GM18868 (cell line): ENCODE results near the gene GMPR2.
"Not testable (repeated sequence)": the region's sequence is repeated elsewhere in the genome, so short reads cannot be mapped to it uniquely, and the experiment has no call there.

Experiments
- ATAC-seq: cut with Tn5 transposase; IDR thresholded peaks from one replicate; pipeline ENCODE4 v1.9.1; 2021; ENCODE audit warnings: mild to moderate bottlenecking, moderate library complexity; ENCODE audit not compliant: unreplicated experiment

GMPR2 gene

GRCh38 chr14:24226473-24226872 is 6.3 kb upstream of the GMPR2 start:
- no peak for ATAC-seq

- no peak for ATAC-seq
Observed at GRCh38 chr14:24228902-24229301, 3.8 kb upstream of the GMPR2 start.

DNA sequence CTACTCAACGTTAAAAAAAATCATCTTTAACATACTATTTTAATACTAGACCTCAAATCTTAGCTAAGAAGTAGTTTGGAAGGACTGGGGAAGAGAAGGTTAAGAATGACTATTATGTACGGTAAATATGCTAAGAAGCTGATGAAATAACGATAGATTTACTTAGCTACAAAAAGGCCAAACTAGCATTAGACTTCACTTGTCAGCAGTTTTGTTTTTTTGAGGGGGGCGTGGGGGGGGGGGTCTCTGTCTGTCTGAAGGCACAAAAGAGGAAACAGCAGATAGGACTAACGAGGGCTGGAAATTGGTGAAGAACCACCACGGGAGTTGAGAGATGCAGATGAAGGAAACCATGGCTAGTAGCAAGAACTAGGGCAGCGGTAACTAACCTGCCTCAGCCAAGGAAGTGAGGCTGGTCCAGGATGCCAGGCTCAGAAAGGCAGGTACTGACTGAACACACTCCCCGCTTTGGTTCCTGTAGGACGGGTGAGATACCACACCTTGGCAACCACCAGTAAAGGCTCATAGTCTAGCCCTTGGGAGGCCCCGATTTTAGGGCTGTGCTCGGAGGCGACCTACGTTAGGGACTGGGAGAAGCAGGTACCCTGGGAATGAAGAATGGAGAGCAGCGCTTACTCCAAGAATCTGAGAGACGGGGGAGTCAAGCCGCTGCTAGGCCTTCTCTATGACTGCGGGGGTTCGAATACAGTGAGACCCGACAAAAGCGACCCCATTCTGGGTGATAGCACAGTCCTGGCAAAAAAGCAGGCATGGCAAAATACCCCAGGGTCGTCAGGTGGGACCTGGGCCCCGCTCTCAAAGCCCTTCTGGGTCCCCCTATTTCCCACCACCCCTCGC is 1.2 kb upstream of the GMPR2 start:
- no peak for ATAC-seq

- ATAC-seq: peak; percentile 77
Observed at GRCh38 chr14:24232121-24232644, 546 bp upstream of the GMPR2 start, which contains the start of gene NEDD8. TSS of gene NEDD8 (minus strand) at chr14:24232367. CDS start at chr14:24232267, 100 bp downstream.

DNA sequence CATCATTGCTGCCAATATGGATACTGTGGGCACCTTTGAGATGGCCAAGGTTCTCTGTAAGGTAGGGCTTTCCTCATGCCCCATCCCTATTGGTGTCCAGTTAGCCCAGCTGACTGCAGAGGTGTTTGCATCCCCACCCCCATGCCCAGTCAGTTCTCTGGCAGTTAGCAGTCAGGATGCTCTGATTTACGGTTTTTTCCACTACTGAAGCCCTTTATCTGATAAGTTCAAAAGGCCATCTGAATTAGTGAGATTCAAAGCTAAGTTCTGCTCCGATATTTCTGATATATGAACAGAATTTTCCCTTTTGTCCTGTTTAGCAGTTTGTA is 773 bp downstream of the GMPR2 start:
- no peak for ATAC-seq

GRCh38 chr14:24234095-24235005 is 1.6 kb downstream of the GMPR2 start:
- no peak for ATAC-seq

DNA sequence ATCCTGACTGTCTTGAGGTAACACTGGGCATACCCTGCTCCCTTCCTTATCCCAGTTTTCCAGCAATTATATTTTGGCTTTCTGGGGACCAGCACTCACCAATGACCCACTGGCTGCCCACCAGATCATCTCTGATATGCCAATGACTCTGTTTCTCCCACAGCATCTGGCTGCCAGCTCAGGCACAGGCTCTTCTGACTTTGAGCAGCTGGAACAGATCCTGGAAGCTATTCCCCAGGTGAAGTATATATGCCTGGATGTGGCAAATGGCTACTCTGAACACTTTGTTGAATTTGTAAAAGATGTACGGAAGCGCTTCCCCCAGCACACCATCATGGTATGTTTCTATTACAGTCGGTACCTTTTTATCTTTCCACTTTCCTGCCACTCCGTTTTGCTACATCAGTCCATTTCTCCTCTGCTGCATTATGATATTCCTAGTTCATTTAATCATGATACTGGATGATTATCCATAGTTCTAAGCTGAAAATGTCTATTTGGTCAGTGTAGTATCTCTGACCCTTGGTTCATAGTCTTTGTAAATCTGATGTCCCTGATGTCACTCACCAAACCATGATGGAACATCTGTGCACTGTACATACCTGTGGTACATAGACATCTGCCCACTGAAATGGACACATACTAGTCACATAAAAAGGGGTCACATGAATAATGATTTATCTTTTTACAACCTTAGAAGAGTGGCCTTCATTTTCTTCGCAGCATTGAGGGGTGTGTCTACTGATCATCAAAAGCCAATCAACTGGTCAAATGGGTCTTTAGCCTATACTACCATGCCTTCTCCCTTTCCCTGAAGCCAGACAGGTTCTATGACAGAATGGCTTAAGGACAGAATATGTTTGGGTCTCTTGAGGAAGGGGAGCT is 3.3 kb downstream of the GMPR2 start:
- no peak for ATAC-seq

DNA sequence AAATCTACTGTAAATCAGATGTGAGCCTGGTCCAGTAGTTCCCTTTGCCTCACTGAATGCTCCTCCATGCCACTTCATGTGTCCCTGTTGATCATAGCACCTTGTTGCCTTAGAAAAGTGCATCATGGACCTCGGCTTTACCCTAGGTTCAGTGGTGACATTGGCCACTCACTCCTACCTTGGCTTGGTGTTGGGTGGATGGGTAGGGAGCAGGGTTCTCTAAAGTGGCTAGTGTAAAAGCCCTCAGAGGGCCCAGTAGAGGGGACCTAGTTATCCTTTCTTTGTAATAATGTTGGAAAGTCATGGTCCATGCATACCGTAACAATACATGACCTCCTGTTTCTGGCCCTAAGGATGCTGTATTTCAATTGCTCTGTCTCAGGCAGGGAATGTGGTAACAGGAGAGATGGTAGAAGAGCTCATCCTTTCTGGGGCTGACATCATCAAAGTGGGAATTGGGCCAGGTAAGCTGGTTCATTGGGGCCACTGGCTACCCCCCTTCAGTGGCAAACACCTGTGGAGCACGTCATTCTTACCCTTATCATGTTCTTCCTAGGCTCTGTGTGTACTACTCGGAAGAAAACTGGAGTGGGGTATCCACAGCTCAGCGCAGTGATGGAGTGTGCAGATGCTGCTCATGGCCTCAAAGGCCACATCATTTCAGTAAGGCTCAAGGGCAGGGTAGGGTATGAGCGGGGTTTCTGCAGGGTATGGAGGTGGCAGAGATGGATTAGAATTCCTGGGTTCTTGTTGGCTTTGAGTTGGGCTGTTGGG is 4.1 kb downstream of the GMPR2 start:
- no peak for ATAC-seq

- ATAC-seq: no peak
Observed at GRCh38 chr14:24237463-24237955, 4.8 kb downstream of the GMPR2 start.

DNA sequence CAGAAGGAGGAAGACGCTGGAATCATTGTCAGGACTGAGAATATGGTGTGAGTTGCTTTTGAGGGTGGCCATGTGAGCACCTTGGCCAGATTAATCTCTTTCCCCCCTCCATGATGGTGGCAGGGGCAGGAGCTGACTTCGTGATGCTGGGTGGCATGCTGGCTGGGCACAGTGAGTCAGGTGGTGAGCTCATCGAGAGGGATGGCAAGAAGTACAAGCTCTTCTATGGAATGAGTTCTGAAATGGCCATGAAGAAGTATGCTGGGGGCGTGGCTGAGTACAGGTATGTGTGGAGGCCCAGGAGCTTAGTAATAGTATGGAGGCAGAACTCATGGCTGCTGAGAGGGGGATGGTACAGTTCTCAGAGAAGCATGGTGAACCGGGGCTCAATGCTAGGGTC is 5.4 kb downstream of the GMPR2 start:
- ATAC-seq: no peak

GRCh38 chr14:24238527-24239037 is 5.9 kb downstream of the GMPR2 start:
- ATAC-seq: no peak

DNA sequence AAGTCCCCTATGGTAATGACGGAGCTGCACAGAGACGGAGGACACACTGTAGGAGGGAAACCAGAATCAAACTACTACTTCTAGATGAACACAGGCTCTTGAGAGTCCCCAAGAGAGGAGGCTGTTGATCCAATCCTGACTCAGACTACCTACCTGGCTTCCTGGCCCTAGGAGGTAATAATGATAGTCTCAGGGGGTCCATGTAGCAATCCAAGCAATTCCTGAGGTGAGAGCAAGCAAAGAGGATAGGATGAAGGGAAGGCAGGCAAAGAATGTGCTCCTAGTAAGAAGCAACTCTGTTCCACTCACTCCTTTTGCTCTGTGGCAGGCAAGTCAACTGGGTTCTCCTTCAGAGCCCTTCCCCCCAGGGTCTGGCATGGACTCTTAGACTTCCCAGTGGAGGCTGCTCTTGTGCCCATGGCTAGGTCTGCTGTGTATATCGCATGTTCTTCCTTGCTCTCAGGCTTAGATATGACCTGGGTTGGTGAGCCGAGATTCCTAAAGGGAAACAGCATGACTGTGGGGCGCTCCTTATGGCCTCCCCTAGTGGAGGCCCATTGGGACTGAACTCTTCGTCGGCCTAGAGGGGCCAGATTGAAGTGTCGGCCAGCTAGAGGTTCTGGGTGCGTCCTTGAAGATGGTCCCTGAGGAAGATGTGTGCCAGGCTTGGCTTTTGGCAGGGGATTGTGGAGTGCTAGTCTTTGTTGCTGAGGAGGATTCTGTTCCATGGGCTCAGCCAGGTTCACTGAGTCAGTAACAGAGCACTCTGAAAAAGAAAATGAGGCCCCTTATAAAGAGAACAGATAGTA is 7.6 kb downstream of the GMPR2 start:
- ATAC-seq: no peak

- ATAC-seq: peak; percentile 82
Observed at GRCh38 chr14:24241829-24242443, 9.2 kb downstream of the GMPR2 start.

DNA sequence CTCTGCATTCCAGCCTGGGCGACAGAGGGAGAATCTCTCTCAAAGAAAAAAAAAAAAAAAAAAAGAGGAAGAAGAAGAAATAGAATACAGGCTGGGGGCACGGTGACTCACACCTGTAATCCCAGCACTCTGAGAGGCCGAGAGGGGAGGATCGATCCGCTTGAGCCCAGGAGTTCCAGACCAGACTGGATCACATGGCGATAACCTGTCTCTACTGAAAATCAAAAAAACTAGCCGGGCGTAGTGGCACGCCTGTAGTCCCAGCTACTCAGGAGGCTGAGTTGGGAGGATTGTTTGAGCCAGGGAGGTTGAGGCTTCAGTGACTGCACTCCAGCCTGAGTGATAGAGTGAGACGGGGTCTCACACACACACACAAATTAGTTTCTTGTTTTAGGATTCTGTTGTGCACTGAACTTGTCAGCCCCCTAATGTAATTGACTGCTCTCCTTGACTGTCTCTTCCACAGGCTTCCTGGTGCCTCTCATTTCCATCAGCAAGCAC is 10.7 kb downstream of the GMPR2 start:
- no peak for ATAC-seq

DNA sequence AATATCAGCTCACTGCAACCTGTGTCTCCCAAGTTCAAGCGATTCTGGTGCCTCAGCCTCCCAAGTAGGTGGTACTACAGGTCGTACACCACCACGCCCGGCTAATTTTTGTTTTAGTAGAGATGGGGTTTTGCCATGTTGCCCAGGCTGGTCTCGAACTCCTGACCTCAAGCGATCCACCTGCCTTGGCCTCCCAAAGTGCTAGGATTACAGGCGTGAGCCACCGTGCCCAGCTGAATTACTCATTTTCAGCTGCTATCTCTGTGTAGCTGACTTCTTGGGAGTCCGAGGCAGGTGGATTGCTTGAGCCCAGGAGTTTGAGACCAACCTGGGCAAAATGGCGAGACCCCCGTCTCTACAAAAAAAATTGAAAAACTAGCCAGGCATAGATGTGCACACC is 12.6 kb downstream of the GMPR2 start:
- ATAC-seq: not testable (repeated sequence)

DNA sequence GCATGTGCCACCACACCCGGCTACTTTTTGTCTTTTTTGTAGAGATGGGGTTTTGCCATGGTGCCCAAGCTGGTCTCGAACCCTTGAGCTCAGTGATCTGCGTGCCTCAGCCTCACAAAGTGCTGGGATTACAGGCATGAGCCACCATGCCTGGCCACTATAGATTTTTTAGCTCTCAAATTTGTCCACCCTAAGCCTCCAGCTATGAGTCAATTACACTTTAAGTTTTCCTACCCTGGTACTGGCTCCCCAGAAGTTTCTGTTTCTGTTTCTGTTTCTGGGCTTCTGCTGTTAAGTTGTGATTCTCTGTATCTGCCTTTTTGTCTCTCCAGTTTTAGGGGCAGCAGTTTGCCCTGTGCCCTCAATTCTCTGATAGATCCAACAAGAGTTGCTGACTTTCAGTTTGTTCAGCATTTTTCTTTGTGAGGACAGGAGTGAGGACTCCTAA is 14.1 kb downstream of the GMPR2 start:
- peak; percentile 19 for ATAC-seq

DNA sequence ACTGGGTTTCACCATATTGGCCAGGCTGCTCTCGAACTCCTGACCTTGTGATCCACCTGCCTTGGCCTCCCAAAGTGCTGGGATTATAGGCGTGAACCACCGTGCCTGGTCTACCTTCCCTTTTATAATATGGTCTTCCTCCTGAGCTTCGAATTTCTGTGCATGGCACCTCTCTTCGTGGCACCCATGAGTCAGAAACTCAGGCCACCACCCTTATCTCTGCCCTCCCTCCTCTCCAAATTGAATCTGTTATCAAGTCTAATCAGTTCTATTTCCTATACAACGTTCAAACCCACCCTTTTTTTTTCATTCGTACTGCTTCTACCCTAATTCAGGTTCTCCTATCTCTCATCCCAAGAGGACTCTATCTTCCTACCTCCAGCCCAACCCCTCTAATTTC is 14.7 kb downstream of the GMPR2 start:
- no peak for ATAC-seq
